GM23248 (cell line): ENCODE data around the gene ZNF660. TPM values are rescaled to one million over a fixed set of nuclear protein-coding genes. Genes with fewer than 3 reads are reported as not detected.

Source experiments
- DNase-seq: peaks from one replicate; pipeline ENCODE4 v3.0.0-alpha.2; 2015
- H2AFZ ChIP-seq: fragments of 200-600 bp; sonication (generic); 2 replicates; pipeline ENCODE4 v1.6.1; 2016; ENCODE audit warnings: antibody characterized with exemption
- H3F3A ChIP-seq: fragments of 200-600 bp; sonication (generic); 2 replicates; pipeline ENCODE4 v1.6.1; 2016; ENCODE audit warnings: mild to moderate bottlenecking, antibody characterized with exemption, mixed run types; ENCODE audit not compliant: insufficient read depth
- H3K27ac ChIP-seq: fragments of 200-600 bp; sonication (generic); 2 replicates; pipeline ENCODE4 v1.5.1; 2016; ENCODE audit warnings: mild to moderate bottlenecking
- H3K27me3 ChIP-seq: fragments of 200-600 bp; sonication (generic); replicated peaks from 2 replicates; pipeline ENCODE4 v1.6.1; 2016; ENCODE audit warnings: mild to moderate bottlenecking; ENCODE audit not compliant: insufficient read depth
- H3K36me3 ChIP-seq: fragments of 200-600 bp; sonication (generic); 2 replicates; pipeline ENCODE4 v1.6.1; 2016; ENCODE audit warnings: low read depth, mild to moderate bottlenecking
- H3K4me1 ChIP-seq: fragments of 200-600 bp; sonication (generic); 2 replicates; pipeline ENCODE4 v1.6.1; 2016; ENCODE audit warnings: mild to moderate bottlenecking; ENCODE audit not compliant: insufficient read depth
- H3K4me2 ChIP-seq: fragments of 200-600 bp; sonication (generic); one replicate; pipeline ENCODE4 v1.6.1; 2016; ENCODE audit warnings: mild to moderate bottlenecking; ENCODE audit not compliant: unreplicated experiment
- H3K4me3 ChIP-seq: fragments of 200-600 bp; sonication (generic); 2 replicates; pipeline ENCODE4 v1.5.1; 2016; ENCODE audit warnings: mild to moderate bottlenecking
- H3K79me2 ChIP-seq: fragments of 200-600 bp; sonication (generic); 2 replicates; pipeline ENCODE4 v1.6.1; 2016; ENCODE audit warnings: mild to moderate bottlenecking; ENCODE audit not compliant: insufficient read depth
- H3K9ac ChIP-seq: fragments of 200-600 bp; sonication (generic); 2 replicates; pipeline ENCODE4 v1.6.1; 2016; ENCODE audit warnings: mild to moderate bottlenecking
- H3K9me2 ChIP-seq: fragments of 200-600 bp; sonication (generic); 2 replicates; pipeline ENCODE4 v1.6.1; 2016; ENCODE audit warnings: mixed run types, mild to moderate bottlenecking, moderate library complexity; ENCODE audit not compliant: insufficient read depth
- H3K9me3 ChIP-seq: fragments of 200-600 bp; sonication (generic); one replicate; pipeline ENCODE4 v1.6.1; 2017; ENCODE audit warnings: low read depth
- H4K20me1 ChIP-seq: fragments of 200-600 bp; sonication (generic); 2 replicates; pipeline ENCODE4 v1.6.0; 2016; ENCODE audit not compliant: insufficient read depth
- EZH2 ChIP-seq: fragments of 200-600 bp; sonication (generic); IDR thresholded peaks from 2 replicates; pipeline ENCODE4 v1.6.1; 2018; ENCODE audit warnings: antibody characterized with exemption, mild to moderate bottlenecking; ENCODE audit not compliant: insufficient read depth, poor library complexity, severe bottlenecking
- EZH2phosphoT487 ChIP-seq: fragments of 200-600 bp; sonication (generic); IDR thresholded peaks from 2 replicates; pipeline ENCODE4 v1.6.1; 2018; ENCODE audit warnings: antibody characterized with exemption, moderate library complexity, mild to moderate bottlenecking, low read depth; ENCODE audit not compliant: insufficient read depth
- WGBS, 2 experiments: methylation state at CpG; one replicate each; pipeline ENCODE4 v1.1.6; 2015 to 2017; ENCODE audit warnings: low lambda C conversion rate in 2 of 2, low coverage in 1 of 2; ENCODE audit errors: missing lambda C conversion rate in 2 of 2; 5-methylcytosine and 5-hydroxymethylcytosine counted together
- in situ Hi-C: fragments of 300-500 bp; cut with MboI; formaldehyde crosslinking; loops from 2 replicates; pipeline ENCODE4 v1.15.0; 2020
- polyA plus RNA-seq: library from polyadenylated mRNA; unstranded; fragments of >200 nt; fragmentation: Nextera tagmentation; extraction: Ambion mirVana; gene quantifications from 2 replicates; pipeline ENCODE4 v1.2.1, GENCODE V29; 2016
- total RNA-seq: library from RNA; depleted of rRNA; stranded (reverse); fragments of >200 nt; shearing (Covaris generic); gene quantifications from 2 replicates; pipeline ENCODE4 v1.2.3, GENCODE V29; 2014

Gene ZNF660
- total and polyA plus RNA-seq, 2 experiments from 2014 or later: 0.97 to 1.2 TPM

- TF ChIP-seq EZH2: no peak
- TF ChIP-seq EZH2phosphoT487: no peak
- Histone ChIP-seq H3K9me2 (no peaks in the 10 kb centered on the region), H3K27me3 (no peaks in the 10 kb centered on the region), H3K79me2 (no peaks in the 10 kb centered on the region), H3K36me3 (peaks cover 18% of the 10 kb centered on the region), H3K9me3 (no peaks in the 10 kb centered on the region), H3K27ac (no peak overlapping the region), H4K20me1 (no peaks in the 10 kb centered on the region), H3K4me3 (no peak overlapping the region), H2AFZ (no peak overlapping the region), H3K9ac (no peak overlapping the region), H3K4me1 (no peaks in the 10 kb centered on the region), H3K4me2 (no peak overlapping the region), H3F3A (no peaks in the 10 kb centered on the region)
- no peak for DNase-seq
- 73 to 74% methylated on average over 1 of the region's 1 CpG for WGBS, 2 experiments
- in situ Hi-C loops: no loop called here
Observed at GRCh38 chr3:44596621-44597020, 11.9 kb downstream of the ZNF660 start.

GRCh38 chr3:44601749-44602148 is 17.0 kb downstream of the ZNF660 start:
- Histone ChIP-seq H3K79me2 (no peaks in the 10 kb centered on the region), H2AFZ (no peak overlapping the region), H3K9me2 (no peaks in the 10 kb centered on the region), H3K4me2 (no peak overlapping the region), H3K9me3 (no peaks in the 10 kb centered on the region), H3K27me3 (no peaks in the 10 kb centered on the region), H3K9ac (no peak overlapping the region), H3K4me1 (no peaks in the 10 kb centered on the region), H3K4me3 (no peak overlapping the region), H4K20me1 (no peaks in the 10 kb centered on the region), H3K27ac (no peak overlapping the region), H3F3A (no peaks in the 10 kb centered on the region), H3K36me3 (no peaks in the 10 kb centered on the region)
- no peak for TF ChIP-seq EZH2
- no peak for DNase-seq
- in situ Hi-C loops: no loop called here
- 73% methylated on average over 2 of the region's 2 CpGs for WGBS, 2 experiments

GRCh38 chr3:44612678-44613077 is 27.9 kb downstream of the ZNF660 start:
- no peak for TF ChIP-seq EZH2
- no peak for TF ChIP-seq EZH2phosphoT487
- H2AFZ ChIP-seq: no peak overlapping the region
- H3K36me3 ChIP-seq: no peaks in the 10 kb centered on the region
- H3K27me3 ChIP-seq: no peaks in the 10 kb centered on the region
- H3K4me2 ChIP-seq: no peak overlapping the region
- DNase-seq: no peak
- no peak overlapping the region for H3K27ac ChIP-seq
- H3F3A ChIP-seq: no peaks in the 10 kb centered on the region
- H3K4me3 ChIP-seq: no peak overlapping the region
- H3K4me1 ChIP-seq: no peaks in the 10 kb centered on the region
- H4K20me1 ChIP-seq: no peaks in the 10 kb centered on the region
- H3K9me2 ChIP-seq: no peaks in the 10 kb centered on the region
- H3K9ac ChIP-seq: no peak overlapping the region
- H3K79me2 ChIP-seq: no peaks in the 10 kb centered on the region
- H3K9me3 ChIP-seq: no peaks in the 10 kb centered on the region
- in situ Hi-C loops: no loop called here

- TF ChIP-seq EZH2 (no peak), EZH2phosphoT487 (no peak)
Observed at GRCh38 chr3:44624749-44625480, 40.2 kb downstream of the ZNF660 start, which contains the start of gene ZNF197. Gene ZNF197, plus strand, starts transcription at chr3:44625036. Its CDS starts 4,119 bp downstream, at chr3:44629155.

More at GRCh38 chr3:44624749-44625480, 40.2 kb downstream of the ZNF660 start, which contains the start of gene ZNF197:
- no peaks in the 10 kb centered on the region for H4K20me1 ChIP-seq
- in situ Hi-C loops: no loop called here
- H3K79me2 ChIP-seq: peaks cover 53% of the 10 kb centered on the region
- peak within 1 kb of the TSS; percentile 100 for H2AFZ ChIP-seq
- peak within 1 kb of the TSS; percentile 98 for H3K4me2 ChIP-seq
- WGBS, 2 experiments: 1% methylated on average over 27 to 40 of the region's 47 CpGs
- no peaks in the 10 kb centered on the region for H3K36me3 ChIP-seq
- H3K4me1 ChIP-seq: peaks cover 19% of the 10 kb centered on the region
- H3F3A ChIP-seq: peaks cover 22% of the 10 kb centered on the region
- H3K9me3 ChIP-seq: no peaks in the 10 kb centered on the region
- no peaks in the 10 kb centered on the region for H3K27me3 ChIP-seq
- peak within 1 kb of the TSS; percentile 79 for H3K27ac ChIP-seq
- H3K4me3 ChIP-seq: peak within 1 kb of the TSS; percentile 82
- no peaks in the 10 kb centered on the region for H3K9me2 ChIP-seq
- peak; percentile 96 for DNase-seq
- peak within 1 kb of the TSS; percentile 86 for H3K9ac ChIP-seq
